GM18507 (cell line): ENCODE measurements around the gene PCSK6.
"Not testable (repeated sequence)": the region's sequence is repeated elsewhere in the genome, so short reads cannot be mapped to it uniquely, and the experiment has no call there.

Experiments
- DNase-seq: peaks from one replicate; pipeline ENCODE4 v3.0.0; 2011; ENCODE audit warnings: low read depth; ENCODE audit not compliant: insufficient read length; ENCODE audit errors: extremely low spot score
- FAIRE-seq: peaks from 2 replicates; lab custom pipeline; 2011; peaks lifted over from hg19 to GRCh38; lab: Jason Lieb, UNC

Gene PCSK6

DNA sequence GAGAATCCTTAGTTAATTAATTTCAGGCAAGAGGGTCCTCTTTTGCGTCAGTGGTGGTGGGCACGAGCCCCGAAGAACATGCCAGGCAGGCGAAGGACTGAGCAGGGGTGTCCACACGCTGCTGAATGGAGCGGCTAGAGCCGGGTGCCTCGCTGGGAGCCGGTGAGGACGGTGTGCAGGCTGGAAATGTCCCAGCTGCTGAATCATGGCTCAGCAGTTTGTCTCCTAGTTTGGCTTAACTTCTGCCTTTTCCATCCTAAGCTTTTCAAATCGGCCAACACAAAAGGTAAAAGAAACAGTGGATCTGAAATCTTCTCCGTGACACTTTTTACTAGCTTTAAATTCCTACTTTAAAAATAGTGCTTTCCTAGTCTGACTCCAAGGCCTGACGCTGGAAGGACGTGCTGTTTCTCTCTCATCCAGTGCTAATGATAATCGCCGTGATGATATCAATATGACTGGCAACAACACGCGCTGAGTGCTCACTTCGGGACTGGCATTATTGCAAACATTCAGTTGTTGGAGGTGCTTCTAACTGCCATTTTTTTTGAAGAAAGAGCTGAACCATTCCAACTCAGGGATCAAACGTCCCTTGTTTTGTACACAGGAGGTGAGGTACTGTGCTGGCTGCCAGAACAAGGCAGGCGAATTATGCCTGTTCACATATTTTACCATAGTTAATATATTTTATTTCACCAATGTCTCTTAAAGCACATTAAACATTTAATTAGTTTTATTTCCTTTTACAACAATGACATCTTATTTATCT is 19.8 kb downstream of the PCSK6 start:
- DNase-seq (no peak), FAIRE-seq (no peak)

DNA sequence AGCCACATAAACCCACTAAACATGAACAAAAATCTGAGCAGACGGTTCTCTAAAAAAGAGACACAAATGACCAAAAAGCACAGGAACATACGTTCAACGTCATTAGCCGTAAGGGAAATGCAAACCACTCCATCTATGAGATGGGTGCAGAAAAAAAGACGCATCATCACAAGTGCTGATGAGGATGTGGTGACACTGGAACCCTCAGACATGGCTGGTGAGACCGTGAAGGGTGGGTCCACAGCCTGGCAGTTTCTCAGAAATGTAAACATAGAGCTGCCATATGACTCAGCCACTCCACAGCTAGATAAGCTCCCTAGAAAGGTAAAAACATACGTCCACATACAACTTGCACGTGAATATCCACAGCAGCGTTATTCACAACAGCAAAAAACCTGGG is 23.3 kb downstream of the PCSK6 start:
- no peak for FAIRE-seq

DNA sequence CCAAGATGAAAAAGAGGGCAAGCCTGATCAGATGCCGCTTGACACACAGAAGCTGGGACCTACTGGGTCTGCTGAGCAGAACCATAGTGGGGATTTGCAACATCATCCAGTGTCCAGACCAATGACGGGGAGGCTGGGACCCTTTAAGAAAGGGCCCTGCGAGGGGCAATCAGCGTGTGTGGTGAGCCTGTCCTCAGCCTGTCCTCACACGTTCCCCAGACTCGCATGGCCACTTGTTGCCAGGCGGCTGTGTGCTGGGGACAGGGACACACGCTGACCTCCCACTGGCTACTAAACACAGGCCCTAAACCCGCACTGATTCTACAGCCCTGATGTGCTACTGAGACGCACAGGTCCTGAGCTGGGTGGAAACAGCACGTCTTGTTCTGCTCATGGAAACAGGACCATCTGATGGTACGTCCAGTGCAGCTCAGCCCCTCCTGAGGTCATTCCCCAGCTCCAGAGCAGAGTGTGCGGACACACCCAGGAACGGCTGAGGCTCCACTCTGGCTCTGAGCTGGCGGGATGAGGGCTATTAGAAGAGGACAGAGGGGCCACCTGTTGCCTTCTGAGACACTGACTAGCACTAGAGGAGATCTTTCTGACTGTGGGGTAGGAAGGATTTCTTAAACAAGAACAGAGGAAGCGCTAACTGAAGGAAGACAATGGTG is 24.4 kb downstream of the PCSK6 start:
- no peak for DNase-seq
- FAIRE-seq: no peak

More for the DNA sequence above, 23.3 kb downstream of the PCSK6 start:
- DNase-seq: no peak

DNA sequence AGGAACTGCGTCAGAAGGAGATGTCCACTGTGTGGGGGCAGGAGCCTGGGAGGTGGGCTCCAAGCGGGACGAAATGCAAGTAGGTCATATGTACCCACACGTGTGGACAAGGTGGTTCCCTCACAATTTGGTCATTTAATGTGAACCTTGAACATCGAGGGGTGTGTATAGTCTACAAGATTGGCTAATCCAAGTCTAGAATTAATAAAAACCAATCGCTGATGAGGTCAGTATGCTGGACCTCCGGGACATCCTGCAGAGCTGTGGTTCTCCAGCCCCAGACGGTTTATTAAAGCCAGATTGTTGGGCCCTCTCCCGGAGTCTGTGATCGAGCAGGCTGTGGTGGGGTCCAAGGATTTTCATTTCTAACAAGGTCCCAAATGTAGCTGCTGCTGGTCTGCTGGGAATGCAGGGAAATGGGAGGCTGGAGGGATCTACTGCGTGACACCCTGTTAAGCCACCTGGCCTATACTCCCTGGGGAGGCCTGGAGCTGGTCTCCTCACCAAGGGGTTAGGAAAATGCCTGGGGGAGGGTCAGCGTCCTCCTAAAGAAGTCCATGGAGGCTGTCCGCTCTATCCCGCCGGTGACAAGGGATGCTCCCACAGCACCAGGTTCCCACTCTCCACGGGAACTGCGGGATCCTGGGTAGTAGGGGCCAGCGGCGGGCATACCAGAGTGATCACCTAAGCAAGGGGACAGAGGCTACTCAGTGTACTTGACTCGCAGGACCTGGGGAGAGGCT is 25.1 kb downstream of the PCSK6 start:
- no peak for FAIRE-seq
- DNase-seq: no peak

DNA sequence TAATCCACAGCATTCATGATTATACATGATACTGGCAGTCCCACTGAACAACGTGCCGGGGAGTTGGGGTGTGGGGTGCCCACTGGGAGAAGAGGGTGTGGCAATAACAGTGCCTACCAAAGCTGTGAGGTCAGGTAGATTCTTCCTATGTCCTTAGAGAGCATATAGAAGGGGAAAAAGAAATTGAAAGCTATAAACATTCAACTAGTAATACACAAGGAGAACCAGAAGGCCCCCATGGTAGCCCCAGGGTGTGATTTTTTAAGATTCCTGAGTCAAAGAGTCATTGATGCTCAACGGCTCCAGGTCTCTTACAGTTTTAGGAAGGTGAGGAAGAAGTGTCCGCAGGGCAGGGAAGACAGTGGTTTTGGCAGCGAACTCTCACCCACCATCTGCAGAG is 25.8 kb downstream of the PCSK6 start:
- not testable (repeated sequence) for FAIRE-seq, DNase-seq

DNA sequence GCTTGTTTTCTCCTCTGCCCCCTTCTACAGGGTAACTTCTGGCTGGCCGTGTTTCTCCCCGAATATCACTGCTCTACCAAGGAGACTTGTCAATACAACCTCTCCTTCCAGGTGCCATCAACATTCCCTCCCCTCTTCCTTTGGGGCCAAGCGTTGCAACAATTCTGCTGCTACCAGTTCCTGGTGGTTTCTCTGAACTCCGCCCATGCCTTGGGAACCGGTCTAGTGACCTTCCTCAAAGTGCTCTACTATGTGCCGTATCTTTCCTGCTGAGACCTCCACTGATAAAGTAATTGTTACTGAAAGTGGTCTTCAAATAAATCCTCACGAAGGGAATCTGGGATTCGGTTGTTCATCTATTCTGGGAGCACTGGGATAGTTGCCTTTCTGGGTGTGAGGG is 26.2 kb downstream of the PCSK6 start:
- no peak for FAIRE-seq

DNA sequence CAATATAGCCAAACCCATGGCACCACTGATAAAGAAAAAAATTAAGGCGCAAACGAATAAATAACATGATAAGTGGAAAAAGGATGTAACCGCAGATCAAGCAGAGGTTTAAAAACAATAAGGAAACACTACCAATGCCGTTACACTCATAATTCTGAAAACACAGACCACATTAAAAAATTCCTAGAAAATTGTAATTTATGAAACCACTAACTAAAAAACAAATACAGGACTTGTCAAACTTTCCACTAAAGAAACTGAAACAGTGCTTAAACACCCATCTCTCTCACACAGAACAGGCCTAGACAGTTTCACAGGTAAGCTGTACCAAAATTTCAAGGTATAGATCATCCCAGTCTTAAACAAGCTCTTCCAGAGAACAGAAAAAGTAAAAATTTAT is 28.4 kb downstream of the PCSK6 start:
- FAIRE-seq (no peak), DNase-seq (no peak)

More for the DNA sequence above, 26.2 kb downstream of the PCSK6 start:
- DNase-seq: no peak

DNA sequence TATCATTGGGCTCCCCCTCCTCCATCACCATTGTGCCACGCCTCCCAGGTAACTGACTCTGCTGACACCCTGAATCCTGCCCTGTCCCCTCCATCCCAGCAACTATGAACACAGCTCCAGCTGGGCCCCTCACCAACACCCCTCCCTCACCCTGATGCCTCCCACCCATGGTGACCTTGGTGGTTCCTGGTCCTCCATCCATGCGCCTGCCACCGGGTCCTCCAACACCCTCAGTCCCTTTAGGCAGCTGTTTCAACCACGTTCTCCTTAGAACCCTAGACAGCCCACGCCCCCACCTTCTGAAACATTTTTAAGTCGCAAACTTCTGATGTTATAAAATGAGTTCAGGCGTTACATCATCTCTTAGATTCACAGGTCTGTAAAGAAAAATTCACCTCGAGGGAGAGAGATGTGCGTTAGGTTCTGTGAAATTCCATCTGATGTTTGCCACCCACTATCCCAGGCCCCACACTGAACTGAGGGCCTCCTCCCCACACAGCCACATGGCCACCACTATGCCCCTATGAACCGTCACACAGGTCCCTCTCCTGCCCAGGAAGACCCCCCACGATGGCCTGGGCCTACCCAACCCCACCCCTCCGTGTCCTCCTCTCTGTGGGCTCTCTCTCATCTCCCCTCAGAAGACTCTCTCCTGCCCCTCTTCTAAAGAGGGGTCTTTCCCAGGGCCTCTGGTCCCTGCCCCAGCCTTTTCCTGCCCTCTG is 29.8 kb downstream of the PCSK6 start:
- FAIRE-seq: no peak

DNA sequence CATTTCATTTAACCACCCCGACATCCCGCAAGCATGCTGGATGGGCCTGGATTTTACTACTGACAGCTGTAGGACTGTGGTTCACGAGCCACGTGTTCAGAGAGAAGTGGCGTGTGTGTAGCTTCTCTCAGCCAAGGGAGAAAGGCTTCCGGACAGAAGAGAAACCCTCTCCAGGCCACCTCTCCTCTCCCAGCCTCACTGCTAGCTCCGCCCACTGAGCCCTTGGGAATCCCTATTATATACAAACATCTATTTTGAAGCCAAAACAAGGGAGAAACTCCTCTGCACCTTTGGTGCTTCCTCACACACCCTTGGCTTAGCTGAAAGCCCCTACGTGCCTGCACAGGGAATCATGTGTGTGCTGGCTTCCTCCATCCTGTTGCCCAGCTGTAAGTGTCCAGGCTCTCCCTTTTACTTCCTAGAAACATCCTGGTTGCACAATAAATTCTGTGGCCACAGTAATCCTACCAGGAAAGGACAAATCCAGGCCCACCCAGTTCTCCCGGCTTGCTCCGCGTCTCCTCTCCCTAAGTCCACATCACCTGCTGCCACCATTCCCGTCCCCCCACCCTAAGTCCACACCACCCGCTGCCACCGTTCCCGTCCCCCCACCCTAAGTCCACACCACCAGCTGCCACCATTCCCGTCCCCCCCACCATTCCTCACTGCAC is 30.5 kb downstream of the PCSK6 start:
- FAIRE-seq (no peak), DNase-seq (no peak)

More for the DNA sequence above, 29.8 kb downstream of the PCSK6 start:
- DNase-seq: no peak

DNA sequence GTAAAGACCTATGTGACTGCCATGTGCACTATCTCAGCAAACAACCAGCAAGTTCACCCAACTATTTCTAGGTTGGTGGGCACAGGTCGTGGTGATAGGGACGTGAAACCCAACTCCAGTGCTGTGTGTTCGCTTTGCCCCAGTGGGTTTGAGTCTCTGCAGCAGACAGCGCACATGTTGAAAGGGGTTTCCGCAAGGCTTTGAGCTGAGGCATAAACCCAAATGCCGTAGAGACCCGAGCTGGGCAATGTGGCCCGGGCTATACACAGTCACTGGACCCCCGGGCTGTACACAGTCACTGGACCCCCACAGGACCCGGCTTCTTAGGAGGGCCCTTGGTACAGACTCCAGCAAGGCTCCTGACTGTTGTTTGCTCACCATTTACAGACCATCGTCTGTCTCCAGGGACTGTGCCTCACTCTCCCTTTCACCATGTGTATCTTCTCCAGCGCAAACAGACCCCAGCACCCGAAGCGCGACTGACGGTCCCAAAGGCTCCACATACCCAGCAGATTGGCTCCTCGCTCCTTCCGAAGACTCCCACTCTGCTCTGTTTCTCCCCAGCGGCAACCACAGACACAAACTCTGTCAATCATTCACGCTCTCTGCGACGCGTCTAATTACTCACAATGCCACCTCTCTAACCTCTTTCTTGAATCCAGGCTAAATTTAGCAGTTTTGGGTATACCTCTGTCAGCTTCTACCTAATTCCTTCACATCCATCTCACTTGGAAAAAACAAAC is 31.2 kb downstream of the PCSK6 start:
- DNase-seq (no peak), FAIRE-seq (no peak)

DNA sequence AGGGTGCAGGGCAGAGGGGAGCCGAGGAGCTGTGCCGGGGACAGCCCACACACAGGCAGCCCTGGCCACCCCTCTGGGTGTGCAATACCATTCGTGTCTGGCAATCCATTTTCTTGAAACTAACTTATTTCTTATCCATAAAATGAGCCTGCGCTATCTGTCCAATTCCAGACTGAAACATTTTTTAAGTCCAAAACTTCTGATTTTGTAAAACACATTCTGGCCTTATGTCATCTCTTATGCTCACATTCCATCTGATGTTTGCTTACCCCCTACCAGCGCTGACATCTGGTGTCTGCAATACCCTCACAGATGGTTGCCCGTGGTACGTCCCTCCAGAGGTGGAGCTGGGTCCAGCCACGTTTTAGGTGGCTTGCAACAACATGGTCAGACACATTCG is 31.8 kb downstream of the PCSK6 start:
- DNase-seq (no peak), FAIRE-seq (no peak)

DNA sequence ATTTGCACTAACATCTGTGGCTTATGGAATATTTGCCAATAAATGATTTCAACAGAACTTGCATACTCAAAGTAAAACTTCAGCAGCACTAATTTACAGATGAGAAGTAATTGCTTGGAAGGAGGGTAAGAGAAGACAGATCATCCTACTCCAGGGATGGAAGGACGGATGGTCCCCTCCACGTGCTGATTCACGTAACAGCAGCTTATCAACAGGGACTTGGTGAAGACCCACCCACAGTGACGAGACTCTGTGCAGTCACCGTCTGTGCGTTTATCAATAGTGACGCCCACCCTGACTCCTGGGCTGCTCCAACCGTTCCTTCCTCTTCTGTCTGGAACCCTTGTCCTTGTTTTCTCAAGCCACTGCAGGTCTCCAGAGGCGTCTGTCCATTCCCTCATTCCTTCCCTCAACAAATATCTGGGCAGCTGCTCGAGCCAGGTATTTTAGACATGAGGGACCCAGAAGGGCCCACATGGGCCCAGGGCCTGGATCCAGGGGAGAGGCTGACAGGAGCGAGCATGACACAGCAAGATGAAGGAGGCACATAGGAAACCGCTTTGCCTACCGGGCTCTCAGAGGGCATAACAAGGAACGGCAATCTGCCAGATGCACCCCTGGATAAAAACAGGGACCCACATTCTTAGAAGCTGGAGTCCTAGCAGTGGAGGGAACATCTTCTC is 33.3 kb downstream of the PCSK6 start:
- FAIRE-seq (no peak), DNase-seq (no peak)

DNA sequence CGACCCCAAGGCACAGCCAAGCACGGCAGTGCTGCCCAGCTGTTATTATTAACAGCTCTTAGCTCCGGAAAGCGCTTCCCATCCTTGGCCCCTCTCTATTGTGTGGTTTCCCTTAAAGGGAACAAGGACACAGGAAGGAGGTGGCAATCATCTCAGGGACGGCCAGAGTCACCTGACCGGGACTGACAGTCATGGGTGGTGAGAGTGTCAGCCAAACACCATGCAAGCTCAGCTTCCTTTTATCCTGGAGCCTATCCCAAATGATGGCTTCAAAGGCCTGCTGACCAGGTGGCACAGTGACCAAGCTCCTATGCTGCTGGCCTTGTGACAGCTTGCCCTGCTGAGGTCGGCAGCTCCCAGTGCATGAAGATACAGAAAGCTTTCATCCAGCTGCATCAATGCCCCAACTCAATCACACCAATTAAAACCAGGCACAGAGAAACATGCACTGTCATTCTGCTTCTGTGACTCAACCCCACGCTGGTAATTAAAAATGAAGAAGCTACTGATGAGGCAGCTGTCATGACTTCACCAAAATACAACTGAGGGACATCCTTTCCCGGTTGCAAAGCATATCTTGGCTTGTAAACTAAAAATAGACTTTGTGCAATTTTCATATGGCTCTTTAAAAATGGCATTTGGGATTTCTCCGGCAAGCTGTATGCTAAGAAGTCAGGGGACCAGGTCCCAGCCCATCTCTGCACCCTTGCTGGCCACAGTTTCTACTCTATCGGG is 34.0 kb downstream of the PCSK6 start:
- no peak for DNase-seq
- FAIRE-seq: no peak

DNA sequence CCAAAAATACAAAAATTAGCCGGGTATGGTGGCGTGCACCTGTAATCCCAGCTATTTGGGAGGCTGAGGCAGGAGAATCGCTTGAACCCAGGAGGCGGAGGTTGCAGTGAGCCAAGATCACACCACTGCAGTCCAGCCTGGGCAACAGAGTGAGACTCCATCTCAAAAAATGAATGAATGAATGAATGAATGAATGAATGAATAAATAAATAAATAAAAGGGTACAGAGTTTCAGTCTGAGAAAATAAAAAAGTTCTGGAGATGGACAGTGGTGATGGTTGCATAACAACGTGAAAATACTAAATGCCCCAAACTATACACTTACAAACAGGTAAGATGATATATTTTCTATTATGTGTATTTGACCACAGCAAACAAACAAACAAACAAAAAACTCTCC is 34.7 kb downstream of the PCSK6 start:
- DNase-seq, FAIRE-seq: not testable (repeated sequence)

DNA sequence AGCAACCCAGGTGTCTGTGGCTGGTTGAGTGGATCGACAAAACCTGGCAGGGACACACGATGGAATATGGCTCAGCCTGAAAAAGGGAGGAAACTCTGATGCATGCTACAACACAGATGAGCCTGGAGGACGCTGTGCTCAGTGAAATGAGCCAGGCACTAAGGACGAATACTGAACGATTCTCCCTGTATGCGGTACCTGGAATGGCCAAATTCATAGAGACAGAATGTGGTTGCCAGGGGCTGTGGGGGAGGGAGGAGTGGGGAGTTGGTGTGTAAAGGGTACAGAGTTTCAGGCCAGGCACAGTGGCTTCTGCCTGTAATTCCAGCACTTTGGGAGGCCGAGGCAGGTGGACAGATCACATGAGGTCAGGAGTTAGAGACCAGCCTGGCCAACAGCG is 35.1 kb downstream of the PCSK6 start:
- DNase-seq (no peak), FAIRE-seq (no peak)

DNA sequence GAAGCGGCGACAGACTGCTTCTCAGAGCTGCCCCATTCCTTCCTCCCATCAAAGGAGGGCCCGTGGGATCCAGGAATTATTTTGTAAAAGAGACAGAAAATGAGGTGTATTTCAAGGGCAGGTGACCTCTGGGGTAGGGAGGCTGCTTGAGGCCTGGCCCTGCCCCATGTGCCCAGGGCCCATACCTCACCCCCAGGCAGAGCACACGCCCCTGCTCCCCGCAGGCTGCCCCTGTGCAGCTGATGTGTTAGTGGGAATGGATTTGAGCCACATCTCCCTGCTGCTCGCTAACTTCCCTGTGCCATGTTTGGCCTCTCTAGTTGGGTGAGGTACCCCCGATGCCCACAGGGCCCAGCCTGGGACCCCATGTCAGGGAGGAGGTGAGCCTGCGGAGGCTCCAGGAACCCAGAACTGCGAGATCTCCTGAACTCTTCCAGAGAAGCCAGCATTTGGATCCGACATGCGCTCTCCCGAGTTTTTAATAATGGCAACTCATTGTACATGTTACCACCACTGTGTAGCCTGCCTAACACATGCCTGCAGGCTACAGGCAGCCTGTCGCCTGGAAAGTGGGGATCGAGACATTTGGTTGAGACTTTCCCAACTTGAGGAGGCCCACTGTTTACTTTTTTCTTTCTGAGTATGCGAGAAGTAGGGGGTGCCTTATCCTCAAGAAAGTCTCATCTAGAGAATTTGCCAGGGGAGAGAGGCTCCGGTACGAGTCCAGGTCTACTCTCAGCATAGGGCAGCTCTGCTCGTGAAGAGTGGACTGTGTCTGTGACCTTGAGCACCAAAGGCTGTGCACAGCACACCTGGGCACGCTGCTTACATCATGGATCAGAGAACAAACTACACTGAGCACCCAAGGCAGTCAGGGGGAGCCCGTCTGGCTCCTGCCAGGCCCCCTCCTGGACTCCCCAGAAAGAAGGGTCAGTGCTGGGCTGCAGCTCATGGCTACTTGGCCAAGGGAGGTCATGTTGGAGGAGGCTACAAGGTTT is 36.1 kb downstream of the PCSK6 start:
- no peak for FAIRE-seq

More for the DNA sequence above, 36.1 kb downstream of the PCSK6 start:
- no peak for DNase-seq
